AG04449 (cell line): ENCODE data around the gene SLC46A2.

Experiments used
- CTCF ChIA-PET: fragments of 350-600 bp; formaldehyde crosslinking; extraction: SDS; loops from one replicate; lab custom pipeline; 2021; ENCODE audit warnings: antibody characterized with exemption; lab: Yijun Ruan, JAX
- POLR2A ChIA-PET: fragments of 400-600, 350-600 bp; formaldehyde crosslinking; extraction: SDS; loops from one replicate; lab custom pipeline; 2020; ENCODE audit warnings: antibody characterized with exemption, inconsistent platforms; lab: Yijun Ruan, JAX
- DNase-seq: peaks from one replicate; pipeline ENCODE4 v3.0.0-alpha.2; 2010; ENCODE audit warnings: low read depth, low spot score
- H3K4me3 ChIP-seq: 2 replicates; pipeline ENCODE4 v1.5.1; 2011; ENCODE audit warnings: low read depth, mild to moderate bottlenecking, control low read depth, low read length
- CTCF ChIP-seq: IDR thresholded peaks from one replicate; pipeline ENCODE4 v1.5.1; 2011; ENCODE audit warnings: mild to moderate bottlenecking, moderate library complexity, low read length, control low read depth, inconsistent platforms; ENCODE audit not compliant: insufficient read depth; ENCODE audit errors: missing control alignments

Gene SLC46A2

GRCh38 chr9:112839331-112839730 lies 51.3 kb downstream of the SLC46A2 start:
- no peak overlapping the region for H3K4me3 ChIP-seq
- ChIA-PET CTCF (interaction anchor here (1.6 to 9.4 kb wide), 2 partner anchors 19 to 65 kb away, joined by 3 to 264 read pairs; no protein-coding TSS in a partner anchor), POLR2A (no interaction called here)
- no peak for TF ChIP-seq CTCF
- DNase-seq = no peak

DNA sequence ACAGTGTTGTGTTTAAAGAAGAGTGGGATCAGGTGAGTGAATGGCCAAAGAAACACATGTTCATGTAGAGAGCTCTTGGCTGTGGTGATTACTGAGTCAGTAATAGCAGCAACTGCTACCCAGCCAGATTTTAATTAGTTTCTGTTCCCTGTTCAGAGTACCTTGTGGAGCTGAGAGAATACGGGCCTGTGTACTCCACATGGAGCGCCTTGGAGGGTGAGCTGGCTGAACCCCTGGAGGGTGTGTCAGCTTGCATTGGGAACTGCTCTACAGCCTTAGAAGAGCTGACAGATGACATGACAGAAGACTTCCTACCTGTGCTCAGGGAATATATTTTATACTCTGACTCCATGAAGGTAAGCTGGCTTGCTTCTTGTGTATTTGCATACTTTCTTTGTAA lies 52.3 kb downstream of the SLC46A2 start:
- CTCF ChIA-PET = interaction anchor here (0.6 to 9.4 kb wide), 3 partner anchors 11 to 66 kb away, joined by 3 to 264 read pairs (median 4); no protein-coding TSS in a partner anchor
- no peak for DNase-seq
- POLR2A ChIA-PET = no interaction called here
- TF ChIP-seq CTCF = no peak
- no peak overlapping the region for H3K4me3 ChIP-seq

GRCh38 chr9:112836394-112836793 lies 54.3 kb downstream of the SLC46A2 start:
- DNase-seq = no peak

GRCh38 chr9:112833081-112833480 lies 57.6 kb downstream of the SLC46A2 start:
- POLR2A ChIA-PET = interaction anchor here (0.5 kb wide), 1 partner anchor 11 kb away, joined by 5 read pairs; no protein-coding TSS in a partner anchor
- no peak for TF ChIP-seq CTCF
- CTCF ChIA-PET = interaction anchor here (0.6 to 6.5 kb wide), 4 partner anchors 9 to 70 kb away, joined by 3 to 40 read pairs (median 6); no protein-coding TSS in a partner anchor
- no peak for DNase-seq
- H3K4me3 ChIP-seq = no peak overlapping the region

More at GRCh38 chr9:112836394-112836793, 54.3 kb downstream of the SLC46A2 start:
- ChIA-PET POLR2A (no interaction called here), CTCF (interaction anchor here (0.7 to 6.5 kb wide), 4 partner anchors 9 to 67 kb away, joined by 3 to 40 read pairs (median 16); no protein-coding TSS in a partner anchor)
- TF ChIP-seq CTCF = no peak
- H3K4me3 ChIP-seq = no peak overlapping the region

GRCh38 chr9:112831969-112832368 lies 58.7 kb downstream of the SLC46A2 start:
- ChIA-PET POLR2A (no interaction called here), CTCF (interaction anchor here (1.1 to 6.5 kb wide), 5 partner anchors 8 to 71 kb away, joined by 3 to 40 read pairs (median 8); no protein-coding TSS in a partner anchor)
- no peak overlapping the region for H3K4me3 ChIP-seq
- no peak for TF ChIP-seq CTCF
- DNase-seq = no peak

GRCh38 chr9:112831281-112831851 lies 59.3 kb downstream of the SLC46A2 start:
- ChIA-PET CTCF (interaction anchor here (1.1 to 6.5 kb wide), 5 partner anchors 9 to 72 kb away, joined by 3 to 40 read pairs (median 8); no protein-coding TSS in a partner anchor), POLR2A (no interaction called here)
- TF ChIP-seq CTCF = no peak
- DNase-seq = no peak
- H3K4me3 ChIP-seq = no peak overlapping the region
